ENCODE results near the gene AHRR. TPM values are rescaled to one million over a fixed set of nuclear protein-coding genes. Genes with fewer than 3 reads are reported as not detected.

The AHRR gene
- total RNA-seq, 1 experiment from 2014 or later: 15.3 TPM

- no peak for DNase-seq (ENCODE audit: low read depth)
Measured at GRCh38 chr5:320524-321229, 837 bp upstream of the AHRR start.

GRCh38 chr5:321726-322251 is 275 bp downstream of the AHRR start:
- DNase-seq (ENCODE audit: low read depth): no peak

GRCh38 chr5:322281-322941 is 897 bp downstream of the AHRR start:
- DNase-seq (ENCODE audit: low read depth): no peak

GRCh38 chr5:322942-323879 is 1.7 kb downstream of the AHRR start:
- DNase-seq (ENCODE audit: low read depth): no peak

- DNase-seq (ENCODE audit: low read depth): no peak
Measured at GRCh38 chr5:324736-325612, 3.5 kb downstream of the AHRR start.

- no peak for DNase-seq (ENCODE audit: low read depth)
Measured at GRCh38 chr5:326109-326508, 4.6 kb downstream of the AHRR start.

- no peak for DNase-seq (ENCODE audit: low read depth)
Measured at GRCh38 chr5:329121-329735, 7.7 kb downstream of the AHRR start.

GRCh38 chr5:329768-330167 is 8.3 kb downstream of the AHRR start:
- no peak for DNase-seq (ENCODE audit: low read depth)

GRCh38 chr5:332843-333242 is 11.3 kb downstream of the AHRR start:
- no peak for DNase-seq (ENCODE audit: low read depth)

GRCh38 chr5:333945-334344 is 12.4 kb downstream of the AHRR start:
- DNase-seq (ENCODE audit: low read depth): no peak

- DNase-seq (ENCODE audit: low read depth): no peak
Measured at GRCh38 chr5:334903-335739, 13.6 kb downstream of the AHRR start.

- no peak for DNase-seq (ENCODE audit: low read depth)
Measured at GRCh38 chr5:335740-336038, 14.2 kb downstream of the AHRR start.

GRCh38 chr5:337563-338130 is 16.1 kb downstream of the AHRR start:
- no peak for DNase-seq (ENCODE audit: low read depth)

- no peak for DNase-seq (ENCODE audit: low read depth)
Measured at GRCh38 chr5:342501-343460, 21.3 kb downstream of the AHRR start.

- peak; percentile 78 for DNase-seq (ENCODE audit: low read depth)
Measured at GRCh38 chr5:343461-344401, 22.2 kb downstream of the AHRR start.

- DNase-seq (ENCODE audit: low read depth): no peak
Measured at GRCh38 chr5:344668-345067, 23.2 kb downstream of the AHRR start.
